HUDEP-2 (cell line): ENCODE measurements around the gene PDE4A.
"Not testable (repeated sequence)": the region's sequence is repeated elsewhere in the genome, so short reads cannot be mapped to it uniquely, and the experiment has no call there.

Experiments used
- DNase-seq, 76 experiments: peaks; one replicate each; lab custom pipeline; 2025; ENCODE audit not compliant: unreplicated experiment in 76 of 76; lab: John Stamatoyannopoulos, UW

Gene PDE4A

DNA sequence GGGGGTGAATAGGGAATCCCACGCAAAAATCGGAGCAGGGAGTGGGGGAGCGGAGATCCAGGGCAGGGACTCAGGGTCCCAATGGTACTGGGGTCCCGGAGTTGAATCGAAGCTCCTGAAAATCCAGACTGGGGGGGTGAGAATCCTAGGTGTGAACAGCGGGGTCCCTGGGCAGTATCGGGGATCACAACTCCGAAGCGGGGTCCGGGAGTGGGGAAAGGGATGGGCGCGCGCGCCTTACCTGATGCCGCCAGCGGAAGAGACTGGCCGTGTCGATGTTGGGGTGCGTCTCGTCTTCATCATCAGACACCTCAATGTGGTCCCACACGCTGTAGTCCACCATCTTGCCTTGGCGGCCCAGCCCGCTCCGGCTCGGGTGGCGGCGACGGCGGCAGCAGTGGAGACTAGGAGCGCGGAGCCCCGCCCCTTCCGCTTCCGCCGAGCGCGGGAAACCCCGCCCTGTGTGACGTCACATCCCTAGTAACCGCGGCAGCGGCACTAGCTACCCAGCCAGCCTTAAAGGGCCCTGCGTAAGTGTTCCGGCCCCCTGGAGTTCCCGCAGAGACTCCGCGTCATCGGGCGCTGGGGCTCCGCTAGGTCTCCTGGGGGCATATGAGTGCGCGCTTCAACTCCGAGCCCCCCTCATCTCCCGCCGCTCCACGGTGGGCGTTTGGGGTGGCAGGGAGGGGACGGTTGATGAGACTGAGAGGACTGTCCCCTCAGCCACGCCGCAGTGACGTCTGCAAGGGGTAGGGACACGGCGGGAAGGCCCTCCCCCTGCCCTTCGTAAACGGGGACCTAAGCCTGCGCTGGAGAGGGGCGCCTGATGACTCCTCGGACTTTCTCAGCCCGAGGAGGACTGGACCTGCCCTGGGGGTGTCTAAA is 17.0 kb upstream of the PDE4A start, which contains the start of gene CDC37:
CDC37 (minus strand) TSS at position 406 of the 885 bp plus-strand sequence; CDS start at position 343, 63 bp downstream.
- DNase-seq = peak in 75 of 76 experiments; percentile 56 to 99 (median 96)

DNA sequence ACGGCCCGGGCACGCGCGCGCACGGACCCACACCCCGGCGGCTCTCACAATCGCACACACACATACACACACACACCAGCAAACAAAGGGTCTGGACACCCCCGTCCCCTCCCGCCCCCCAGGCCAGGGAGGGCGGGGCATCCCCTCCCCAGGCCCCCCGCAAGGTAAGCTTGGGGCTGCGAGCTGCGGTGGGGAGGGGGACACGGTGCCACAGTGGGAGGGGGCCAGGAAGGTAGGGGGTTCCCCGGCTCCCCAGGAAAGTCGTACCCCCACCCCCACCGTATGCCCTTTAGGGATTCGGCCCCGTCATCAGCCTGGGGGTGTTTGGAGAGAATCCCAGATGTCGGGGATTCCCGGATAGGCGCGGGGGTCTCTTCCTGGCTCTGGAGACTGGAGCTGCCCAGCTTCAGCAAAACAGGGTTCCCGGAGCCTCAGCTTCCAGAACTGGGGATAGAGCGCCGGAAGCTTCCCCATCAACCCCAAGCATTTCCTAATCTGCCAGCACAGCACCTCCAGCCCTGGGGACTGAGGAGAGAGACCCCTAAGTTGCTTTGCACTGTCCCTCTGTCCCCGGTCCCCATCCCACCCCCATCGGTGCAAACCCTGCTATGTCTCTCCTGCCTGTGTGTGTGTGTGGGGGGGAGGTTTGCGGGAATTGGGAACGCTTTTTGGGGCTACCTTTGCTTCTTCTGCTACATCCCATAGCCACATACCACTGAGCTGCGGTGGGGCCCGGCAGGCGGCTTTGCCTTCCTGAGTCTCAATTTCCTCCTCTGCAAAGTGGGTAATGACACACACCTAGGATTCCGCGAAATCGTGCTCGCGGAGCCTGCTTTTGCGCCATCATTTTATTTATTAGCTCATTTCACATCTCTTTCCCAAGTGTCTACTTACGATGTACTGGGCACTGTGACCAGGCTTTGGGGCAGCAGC is 15.2 kb upstream of the PDE4A start:
- DNase-seq = no peak

DNA sequence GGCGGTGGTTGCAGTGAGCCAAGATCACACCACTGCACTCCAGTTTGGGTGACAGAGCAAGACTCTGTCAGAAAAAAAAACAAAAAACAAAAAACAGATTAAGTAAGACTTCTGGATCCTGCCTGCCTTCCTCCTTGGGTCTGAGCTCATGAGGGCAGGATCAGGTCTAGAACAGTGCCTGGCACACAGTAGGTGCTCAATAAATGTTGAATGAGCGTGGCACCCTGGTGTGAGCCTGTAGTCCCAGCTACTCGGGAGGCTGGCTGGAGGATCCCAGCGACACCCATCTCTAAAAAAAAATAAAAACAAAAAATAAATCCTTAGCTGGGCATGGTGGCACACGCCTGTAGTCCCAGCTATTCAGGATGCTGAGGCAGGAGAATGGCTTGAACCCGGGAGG is 14.1 kb upstream of the PDE4A start:
- DNase-seq = no peak

DNA sequence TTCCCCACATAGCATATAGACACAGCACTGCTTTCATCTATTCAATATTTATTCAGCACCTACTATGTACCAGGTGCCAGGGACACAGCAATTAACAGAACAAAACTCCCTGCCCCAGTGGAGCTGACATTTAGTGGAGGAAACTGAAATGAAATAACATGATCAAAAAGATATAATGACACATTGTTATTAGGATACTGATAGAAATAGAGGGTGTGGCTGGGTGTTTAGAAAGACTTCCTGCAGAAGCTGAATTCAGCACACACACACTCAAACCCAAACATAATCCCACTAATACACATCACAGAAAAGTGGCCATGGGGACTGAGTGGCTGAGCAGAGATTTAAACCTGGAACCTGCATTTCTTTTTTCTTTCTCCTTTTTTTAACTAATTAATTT is 13.2 kb upstream of the PDE4A start:
- no peak for DNase-seq

DNA sequence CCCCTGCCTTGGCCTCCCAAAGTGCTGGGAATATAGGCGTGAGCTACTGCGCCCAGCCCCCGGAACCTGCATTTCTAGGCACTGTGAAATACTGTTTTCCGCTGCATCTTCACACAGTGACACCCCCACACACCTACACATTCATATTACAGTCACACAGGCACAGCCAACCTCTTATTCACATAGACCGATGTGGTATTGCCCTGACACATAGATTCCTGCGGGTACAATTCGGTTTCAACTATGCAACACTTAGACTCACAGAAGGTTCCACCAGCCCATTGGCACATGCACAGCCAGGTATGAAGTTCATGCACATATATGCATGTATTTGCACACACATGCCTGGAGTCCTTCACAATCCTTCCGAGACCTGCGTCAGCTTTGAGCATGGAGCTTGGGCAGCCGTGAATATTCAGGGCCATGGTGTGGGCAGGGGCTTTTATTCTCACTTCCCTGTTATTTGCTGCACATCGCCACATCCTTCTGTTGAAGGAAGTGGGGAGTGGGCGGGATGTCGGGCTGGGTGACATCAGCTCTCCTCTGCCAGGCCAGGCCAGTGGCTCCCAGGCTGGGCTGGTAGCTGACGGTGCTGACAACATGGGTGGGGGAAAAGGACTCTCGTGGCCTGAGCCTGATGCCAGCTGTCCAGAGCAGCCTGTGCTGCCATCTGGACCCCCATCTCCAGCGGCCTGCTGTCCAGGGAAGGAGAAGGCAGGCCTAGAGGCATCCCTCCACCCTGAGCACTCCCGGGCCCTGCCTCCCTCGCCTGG is 11.6 kb upstream of the PDE4A start:
- no peak for DNase-seq

DNA sequence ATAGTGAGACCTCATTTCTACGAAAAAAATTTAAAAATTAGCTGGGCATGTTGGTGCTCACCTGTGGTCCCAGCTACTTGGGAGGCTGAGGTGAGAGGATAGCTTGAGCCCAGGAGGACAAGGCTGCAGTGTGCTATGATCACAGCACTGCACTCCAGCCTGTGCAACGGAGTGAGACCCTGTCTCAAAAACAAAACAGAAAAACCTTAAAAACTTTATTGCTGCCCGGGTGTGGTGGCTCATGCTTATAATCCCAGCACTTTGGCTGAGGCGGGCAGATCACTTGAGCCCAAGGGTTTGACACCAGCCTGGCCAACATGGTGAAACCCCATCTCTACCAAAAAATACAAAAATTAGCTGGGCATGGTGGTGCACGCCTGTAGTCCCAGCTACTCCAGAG is 9.1 kb upstream of the PDE4A start:
- not testable (repeated sequence) for DNase-seq

DNA sequence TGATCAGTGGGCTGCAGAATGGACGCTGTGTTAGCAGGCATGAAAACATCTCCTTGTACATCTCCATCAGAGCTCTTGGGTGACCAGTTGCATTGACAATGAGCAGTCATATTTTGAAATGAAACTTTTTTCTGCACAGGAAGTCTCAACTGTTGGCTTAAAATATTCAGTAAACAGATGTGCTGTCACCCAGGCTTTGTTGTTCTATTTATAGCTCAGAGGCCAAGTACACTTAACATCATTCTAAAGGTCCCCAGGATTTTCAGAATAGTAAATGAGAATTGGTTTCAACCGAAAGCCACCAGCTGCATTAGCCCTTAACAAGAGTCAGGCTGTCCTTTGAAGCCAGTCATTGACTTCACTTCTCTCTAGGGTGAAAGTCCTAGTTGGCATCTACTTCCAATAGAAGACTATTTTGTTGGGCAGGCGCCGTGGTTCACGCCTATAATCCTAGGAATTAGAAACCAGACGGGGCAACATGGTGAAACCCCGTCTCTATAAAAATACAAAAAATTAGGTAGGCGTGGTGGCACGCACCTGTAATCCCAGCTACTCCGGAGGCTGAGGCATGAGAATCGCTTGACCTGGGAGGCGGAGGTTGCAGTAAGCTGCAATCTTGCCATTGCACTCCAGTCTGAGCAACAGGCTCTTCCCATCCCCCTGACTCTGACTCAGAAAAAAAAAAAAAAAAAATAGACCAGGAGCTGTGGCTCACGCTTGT is 7.9 kb upstream of the PDE4A start:
- no peak for DNase-seq

DNA sequence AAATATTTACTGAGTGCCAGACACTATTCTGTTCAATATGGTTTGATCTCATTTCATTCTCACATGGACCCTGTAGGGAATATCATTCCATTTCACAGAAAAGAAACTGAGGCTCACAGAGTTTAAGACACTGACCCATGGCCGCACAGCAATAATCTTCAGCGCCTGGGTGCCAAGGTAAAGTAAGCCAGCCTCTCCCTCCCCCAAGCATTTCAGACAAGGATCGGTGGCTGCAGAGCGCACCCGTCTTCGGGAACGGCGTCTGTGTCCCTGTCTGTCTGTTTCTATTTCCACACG is 4.3 kb upstream of the PDE4A start:
- peak in 3 of 76 experiments; percentile 35 to 53 (median 45) for DNase-seq

DNA sequence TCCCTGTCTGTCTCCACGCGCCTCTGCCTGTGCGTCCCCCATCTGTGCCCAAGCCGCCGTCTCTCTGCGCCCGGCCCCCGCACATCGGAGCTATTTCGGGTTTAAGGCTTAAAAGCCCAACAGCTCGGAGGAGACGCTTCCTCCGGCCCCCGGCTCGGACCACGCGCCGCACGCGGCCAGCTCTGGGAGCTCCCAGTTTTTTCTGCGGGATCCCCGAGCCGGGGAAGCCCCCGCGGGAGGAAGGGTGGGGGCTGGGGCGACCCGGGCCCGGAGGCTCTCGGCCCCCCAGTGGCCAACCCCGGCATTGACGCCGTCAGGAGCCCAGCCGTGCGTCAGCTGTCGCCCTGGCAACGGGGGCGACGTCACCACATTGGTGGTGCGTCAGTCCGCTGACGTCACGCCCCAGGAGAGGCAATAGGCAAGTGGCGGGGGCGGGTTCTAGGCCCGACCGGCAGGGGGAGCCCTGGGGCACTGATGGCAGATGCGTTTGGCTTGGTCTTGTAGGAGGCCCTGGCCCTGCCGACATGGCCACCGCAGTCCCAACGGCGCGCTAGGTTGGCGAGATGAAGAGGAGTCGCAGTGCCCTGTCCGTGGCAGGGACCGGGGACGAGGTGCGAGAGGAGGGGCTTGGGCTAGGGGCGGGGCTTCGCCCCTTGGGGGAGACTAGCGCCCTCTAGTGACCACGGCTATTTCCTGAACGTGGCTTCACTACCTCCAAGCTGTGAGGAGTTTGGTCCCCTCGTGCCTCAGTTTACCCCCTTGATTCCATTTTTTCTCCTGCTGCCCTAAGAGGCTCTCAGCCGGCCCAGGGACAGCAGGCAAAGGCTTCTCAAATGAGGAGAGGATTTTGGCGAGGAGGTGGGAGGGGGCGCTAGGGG is 3.7 kb upstream of the PDE4A start:
- peak; percentile 70 to 100 (median 97) for DNase-seq

DNA sequence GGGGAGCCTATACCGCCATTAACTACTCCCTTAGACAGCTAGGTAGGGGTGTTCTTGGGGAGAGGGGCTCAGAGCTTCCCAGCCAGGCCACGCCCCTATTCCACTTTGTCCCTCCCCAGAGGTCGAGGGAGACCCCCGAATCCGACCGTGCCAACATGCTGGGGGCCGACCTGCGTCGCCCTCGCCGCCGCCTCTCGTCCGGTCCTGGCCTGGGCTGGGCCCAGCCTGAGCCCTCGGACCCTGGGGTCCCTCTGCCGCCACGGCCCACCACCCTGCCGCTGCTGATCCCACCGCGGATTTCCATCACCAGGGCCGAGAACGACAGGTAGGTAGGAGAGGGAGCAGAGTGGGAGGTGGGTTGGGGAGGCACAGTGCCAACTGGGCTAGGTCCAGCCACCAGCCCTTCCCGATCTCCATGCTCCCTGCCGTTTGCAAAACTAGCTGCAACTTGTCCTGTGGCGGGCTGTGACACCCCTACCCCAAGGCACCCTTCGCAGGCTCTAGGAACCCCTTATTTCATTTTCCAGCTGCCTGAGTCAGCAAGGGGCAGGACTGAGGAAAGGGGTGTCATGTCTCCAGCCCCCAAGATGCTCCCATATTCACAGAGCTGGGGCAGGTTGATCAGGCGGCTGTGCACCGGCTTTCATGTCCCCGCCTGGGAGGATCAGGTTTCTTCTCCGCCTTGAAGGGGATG is 2.6 kb upstream of the PDE4A start:
- peak in 24 of 76 experiments; percentile 17 to 95 (median 42) for DNase-seq

DNA sequence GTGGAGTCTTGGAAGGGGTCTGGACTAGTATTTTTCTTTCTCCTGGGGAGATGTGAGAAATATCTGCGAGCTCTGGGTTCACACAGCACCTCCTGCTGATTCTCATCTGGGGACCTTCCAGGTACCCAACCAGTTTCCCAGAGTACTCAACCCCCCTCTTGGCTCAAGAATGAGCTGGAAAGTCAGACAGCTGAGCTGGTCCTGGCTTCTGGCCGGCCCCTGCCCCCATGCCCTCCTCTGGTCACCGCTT is 2.2 kb upstream of the PDE4A start:
- DNase-seq = peak in 11 of 76 experiments; percentile 30 to 65 (median 51)

DNA sequence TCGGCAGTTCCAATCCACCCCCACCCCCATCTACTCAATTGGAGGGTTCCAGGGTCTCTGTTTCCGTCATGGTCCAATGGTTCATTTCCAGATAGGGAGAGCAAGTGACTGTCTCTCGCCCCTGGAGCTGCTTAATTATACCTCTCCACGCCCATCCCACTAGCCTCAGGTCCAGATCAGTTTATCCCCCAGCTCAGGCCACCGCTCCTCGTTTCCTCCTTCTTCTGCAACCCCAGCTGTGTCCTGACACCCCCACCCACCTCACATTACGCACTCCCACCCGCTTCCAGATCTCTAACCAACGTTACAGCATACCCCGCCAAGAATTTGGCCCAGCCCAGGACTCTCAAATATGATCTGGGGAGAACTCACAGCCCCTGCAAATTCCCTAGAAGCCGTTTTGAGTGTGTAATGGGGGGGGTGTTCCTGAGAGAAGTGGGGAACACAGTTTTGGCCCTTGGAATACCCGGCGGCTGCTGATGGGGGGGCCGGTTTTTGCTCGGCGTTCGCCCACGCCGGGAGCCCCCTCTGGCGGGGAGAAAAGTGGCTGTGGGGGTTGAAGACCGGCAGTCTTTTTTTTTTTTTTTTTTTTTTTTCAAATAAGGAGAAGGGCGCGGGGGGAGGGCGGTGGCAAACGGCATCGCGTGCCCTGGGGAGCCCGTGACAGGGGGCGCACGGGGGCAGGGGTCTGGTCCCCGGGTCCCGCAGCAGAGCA is 1.7 kb upstream of the PDE4A start:
- DNase-seq = peak in 42 of 76 experiments; percentile 13 to 72 (median 48)

DNA sequence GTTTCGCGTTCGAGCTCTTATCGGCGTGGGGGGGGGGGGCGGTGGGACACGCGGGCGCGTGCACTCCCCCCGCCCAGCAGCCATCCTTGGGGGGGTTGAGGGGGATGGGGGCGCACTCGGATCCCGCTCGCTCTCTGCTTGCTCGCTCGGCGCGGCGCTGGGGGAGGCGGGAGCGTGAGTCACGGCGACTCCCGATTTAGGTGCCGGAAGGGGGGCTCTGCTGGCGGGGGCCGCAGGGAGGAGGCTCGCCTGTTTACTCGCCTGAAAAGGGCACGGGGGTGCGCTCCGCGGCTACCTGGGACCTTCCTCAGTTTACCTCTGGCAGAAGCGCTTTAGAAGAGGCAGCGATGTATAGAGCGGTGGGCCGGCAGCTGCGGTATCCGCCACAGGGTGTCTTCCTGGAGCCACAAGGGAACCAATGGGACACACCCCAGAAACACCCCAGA is 1.1 kb upstream of the PDE4A start:
- DNase-seq = peak in 46 of 76 experiments; percentile 49 to 99 (median 71)

DNA sequence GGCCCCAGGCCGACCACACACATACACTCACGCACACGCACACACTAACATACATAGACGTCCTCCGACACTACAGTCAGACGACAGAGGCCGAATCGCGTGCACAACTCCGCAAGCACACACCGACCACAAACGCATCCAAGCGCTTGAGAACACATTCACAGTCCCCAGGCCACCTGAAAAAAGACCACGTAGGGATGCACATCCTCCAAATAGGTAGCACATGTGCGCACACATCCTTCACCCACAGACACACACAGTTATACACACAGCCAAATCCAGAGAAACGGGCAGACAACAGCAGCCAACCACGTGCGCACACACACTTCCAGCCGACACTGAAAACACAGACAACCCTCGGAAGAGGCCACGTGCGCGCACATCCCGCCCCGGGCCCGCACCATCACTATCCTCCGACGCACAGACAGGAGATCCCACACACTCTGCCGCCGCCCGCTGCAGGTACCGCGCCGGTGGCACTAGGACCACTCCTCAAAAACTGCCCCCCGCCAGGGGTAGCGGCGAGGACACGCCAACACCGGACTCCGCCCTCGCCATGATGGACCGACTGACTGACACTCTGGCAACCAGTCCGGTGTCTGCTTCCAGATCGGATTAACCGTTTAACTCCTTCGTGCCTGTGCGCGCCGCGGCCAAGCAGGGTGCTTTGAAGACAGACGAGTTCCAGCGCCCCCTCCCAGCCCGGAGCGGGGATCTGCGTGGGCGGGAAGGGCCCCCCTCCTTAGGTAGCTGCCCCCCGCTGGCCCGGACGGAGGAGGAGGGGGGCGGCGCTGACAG is 493 bp upstream of the PDE4A start:
- peak; percentile 75 to 99 (median 96) for DNase-seq

DNA sequence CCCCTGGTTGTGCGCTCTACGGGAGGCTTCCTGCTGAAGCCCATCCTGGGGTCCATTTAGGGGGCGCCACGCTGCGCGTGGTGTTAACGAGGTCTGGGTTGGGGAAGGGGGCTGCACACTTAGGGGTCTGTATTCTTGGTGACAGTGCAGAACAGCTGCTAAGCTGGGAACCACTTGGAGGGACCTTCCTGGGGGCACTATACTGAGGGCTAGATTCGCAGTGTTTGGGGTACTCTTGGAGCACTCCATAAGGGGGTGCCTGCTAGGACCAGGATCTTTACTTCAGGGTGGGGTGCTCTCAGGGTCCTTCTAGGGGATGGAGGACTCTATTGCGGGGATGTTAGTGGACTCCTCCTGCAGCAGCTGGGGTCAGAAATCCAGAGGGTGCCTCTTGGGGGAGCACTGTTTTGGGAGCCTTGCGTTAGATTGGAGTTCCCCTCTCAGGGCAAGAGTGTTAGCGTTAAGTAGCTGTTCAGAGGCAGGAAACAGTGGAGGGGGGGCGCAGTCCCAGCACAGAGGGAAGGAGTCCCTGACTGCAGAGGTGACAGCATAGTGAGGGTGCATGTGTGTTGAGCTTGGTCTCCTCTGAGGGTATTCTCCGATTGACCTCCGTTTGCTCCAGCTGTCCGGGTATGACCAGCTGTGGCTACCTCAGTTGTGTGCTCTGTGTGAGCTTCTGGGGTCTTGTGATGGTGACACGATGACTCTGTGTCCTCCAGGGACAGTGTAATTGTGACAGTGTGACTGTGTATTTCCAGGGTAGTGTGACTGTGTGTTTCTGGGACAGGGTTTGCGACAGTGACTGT is 1.1 kb downstream of the PDE4A start:
- peak in 2 of 76 experiments; percentile 20 for DNase-seq

DNA sequence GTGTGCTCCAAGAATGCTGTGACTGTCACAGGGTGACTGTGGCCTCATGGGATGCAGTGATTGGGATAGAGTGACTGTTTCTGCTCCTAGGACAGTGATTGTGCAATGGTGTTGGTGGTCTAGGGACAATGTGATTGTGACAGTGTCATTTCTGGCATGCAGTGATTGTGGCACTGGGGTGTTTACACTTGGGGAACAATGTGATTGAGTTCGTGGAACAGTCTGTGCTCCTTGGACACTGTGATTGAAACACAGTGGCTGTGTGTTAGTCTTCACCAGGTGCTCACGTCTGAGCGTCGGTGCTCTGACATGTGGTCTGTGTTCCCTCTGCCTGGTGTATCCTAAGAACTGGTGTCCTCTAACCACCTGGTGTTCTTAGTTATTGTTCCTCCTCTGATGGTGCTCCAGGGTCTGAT is 1.7 kb downstream of the PDE4A start:
- peak in 1 of 76 experiments; percentile 36 for DNase-seq
